Cardiac fibroblast (primary cell): ENCODE measurements around the gene CD4.
A peak's percentile ranks its signal among the peaks of the same experiment; 100 is the strongest.

Experiments used
- DNase-seq, 2 donors: peaks; one replicate each; pipeline versions ENCODE4 v3.0.0 to v3.0.0-alpha.2; 2010; ENCODE audit warnings: low read depth in 2 of 2
- H3K4me3 ChIP-seq, 2 donors: replicated peaks in 1 of 2; 1 replicate in 1 of 2; 2 replicates in 1 of 2; pipeline ENCODE4 v1.5.1; 2011; ENCODE audit warnings: low read depth in 2 of 2, low read length in 2 of 2, mild to moderate bottlenecking in 2 of 2, moderate library complexity in 1 of 2
- CTCF ChIP-seq: IDR thresholded peaks from one replicate; pipeline ENCODE4 v1.5.1; 2011; ENCODE audit warnings: low read depth, mild to moderate bottlenecking, low read length, inconsistent platforms

Gene CD4

GRCh38 chr12:6784761-6785160, 4.6 kb upstream of the CD4 start:
- DNase-seq = no peak
- H3K4me3 ChIP-seq = no peak overlapping the region
- TF ChIP-seq CTCF = no peak

DNA sequence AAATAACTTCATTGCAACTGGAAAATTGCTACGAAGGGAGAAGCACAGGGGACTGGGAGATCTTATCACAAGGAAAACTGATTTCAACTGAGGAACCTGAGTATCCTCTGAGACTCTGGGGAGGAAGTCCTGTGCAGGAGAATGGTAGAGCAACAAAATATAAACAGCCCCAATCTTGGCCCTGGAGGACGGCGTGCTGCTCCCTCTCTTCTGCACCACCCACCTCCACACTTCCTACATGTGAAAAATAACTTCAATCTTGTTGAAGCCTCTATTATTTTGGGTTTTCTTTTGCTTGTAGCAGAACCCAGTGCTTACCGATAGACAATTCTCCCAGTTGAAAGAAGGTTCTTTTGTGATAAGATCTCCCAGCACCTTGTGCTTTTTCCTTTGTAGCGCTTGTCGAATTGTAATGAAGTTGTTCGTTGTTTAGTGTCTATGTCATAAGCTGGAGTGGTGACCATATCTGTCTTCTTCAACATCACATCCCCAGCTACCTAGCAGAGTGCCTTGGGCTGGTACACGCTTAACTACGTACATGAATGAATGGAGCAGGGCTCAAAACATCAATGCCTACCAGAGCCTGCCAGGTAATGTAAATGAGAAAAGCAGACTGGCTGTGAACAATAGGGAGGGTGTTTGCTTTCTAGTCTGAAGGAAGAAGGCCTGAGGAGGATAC, 2.8 kb upstream of the CD4 start:
- DNase-seq = no peak
- no peak overlapping the region for H3K4me3 ChIP-seq
- no peak for TF ChIP-seq CTCF

- no peak for TF ChIP-seq CTCF
- no peak overlapping the region for H3K4me3 ChIP-seq
- DNase-seq = no peak
Observed at GRCh38 chr12:6787309-6787708, 2.0 kb upstream of the CD4 start.

DNA sequence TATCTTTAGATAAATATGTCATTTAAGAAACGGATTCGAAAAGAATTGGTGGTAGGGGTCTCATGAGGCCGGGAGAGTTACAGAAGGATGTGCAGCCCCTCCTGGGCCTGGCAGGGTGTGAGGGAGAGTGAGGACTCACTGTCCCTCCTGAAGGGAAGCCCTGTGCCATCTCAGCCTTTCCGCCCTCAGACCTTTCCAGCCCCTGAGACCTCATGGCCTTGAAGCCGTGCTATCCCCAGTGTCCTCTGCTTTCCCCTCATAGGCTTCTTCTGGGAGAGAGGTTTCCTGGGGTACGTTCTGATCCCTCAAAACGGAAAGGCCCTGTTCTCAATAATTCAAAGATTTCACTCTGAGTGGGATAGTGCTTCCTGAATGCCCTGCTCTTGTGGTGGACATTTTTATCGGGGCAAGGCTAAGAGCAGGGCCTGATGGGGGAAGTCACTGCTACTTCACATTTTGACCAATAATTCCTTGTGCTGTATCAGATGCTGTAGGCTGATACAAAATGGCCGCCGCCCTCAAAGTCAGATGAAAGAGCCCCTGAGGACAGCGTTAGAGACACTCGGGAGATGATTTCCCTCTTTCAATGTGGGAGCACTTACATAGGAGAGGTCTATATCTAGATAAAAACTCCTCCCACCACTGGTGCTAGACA, 1.3 kb downstream of the CD4 start:
- no peak for DNase-seq
- H3K4me3 ChIP-seq = no peak overlapping the region
- TF ChIP-seq CTCF = no peak

DNA sequence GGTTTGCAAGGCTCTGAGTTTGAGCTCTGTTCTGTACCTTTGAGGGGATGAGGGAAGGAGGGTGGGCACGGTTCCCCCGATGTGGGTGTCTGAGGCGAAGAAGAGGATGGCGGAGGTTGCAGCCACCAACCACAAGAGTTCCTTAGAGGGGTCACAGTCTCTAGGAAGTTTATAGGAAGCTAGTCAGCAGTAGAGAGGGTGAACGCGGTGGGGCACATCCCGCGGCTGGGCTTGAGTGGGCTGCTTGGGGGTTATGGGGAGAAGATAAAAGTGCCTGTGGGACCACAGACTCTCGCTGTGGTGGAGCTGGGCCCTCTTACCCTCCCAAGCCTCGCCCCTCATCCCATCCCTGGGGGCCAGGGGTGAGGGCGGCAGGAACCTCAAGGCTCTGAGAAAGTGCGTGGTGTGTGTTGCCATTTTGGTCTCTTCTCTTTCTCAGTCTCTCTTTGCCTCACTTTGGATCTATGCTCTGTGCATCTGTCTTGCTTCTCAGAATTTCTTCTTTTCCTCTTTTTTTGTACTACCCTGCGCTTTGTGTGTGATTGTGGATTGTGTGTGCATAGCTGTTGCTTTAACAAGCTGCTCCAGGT, 2.7 kb downstream of the CD4 start:
- TF ChIP-seq CTCF = no peak
- DNase-seq = no peak
- H3K4me3 ChIP-seq = no peak overlapping the region

- no peak overlapping the region for H3K4me3 ChIP-seq
- no peak for TF ChIP-seq CTCF
- DNase-seq = peak in 1 of 2 donors; percentile 23
Observed at GRCh38 chr12:6792522-6793201, 3.3 kb downstream of the CD4 start.
